Astrocyte (in vitro differentiated cells and primary cell): Measurements from ENCODE around the gene PLEKHS1. TPM values are rescaled to one million over a fixed set of nuclear protein-coding genes. Genes with fewer than 3 reads are reported as not detected.

ENCODE experiments used
- DNase-seq: peaks from one replicate; pipeline ENCODE4 v3.0.0-alpha.2; 2010; ENCODE audit warnings: low read depth
- FAIRE-seq: peaks from 2 replicates; lab custom pipeline; 2011; peaks lifted over from hg19 to GRCh38; lab: Jason Lieb, UNC
- H2AFZ ChIP-seq: 2 replicates; pipeline ENCODE4 v1.6.0; 2012; ENCODE audit warnings: low read depth, low read length, inconsistent platforms
- H3K27ac ChIP-seq: 2 replicates; pipeline ENCODE4 v1.5.1; 2011; ENCODE audit warnings: low read depth, low read length, inconsistent platforms
- H3K27me3 ChIP-seq: 2 replicates; pipeline ENCODE4 v1.6.0; 2011; ENCODE audit warnings: low read length, inconsistent platforms; ENCODE audit not compliant: insufficient read depth
- H3K36me3 ChIP-seq: 2 replicates; pipeline ENCODE4 v1.5.1; 2011; ENCODE audit warnings: low read length, inconsistent platforms; ENCODE audit not compliant: insufficient read depth
- H3K4me1 ChIP-seq: 2 replicates; pipeline ENCODE4 v1.5.1; 2011; ENCODE audit warnings: low read length, inconsistent platforms; ENCODE audit not compliant: insufficient read depth
- H3K4me2 ChIP-seq: 2 replicates; pipeline ENCODE4 v1.6.0; 2012; ENCODE audit warnings: low read length, inconsistent platforms
- H3K4me3 ChIP-seq: 2 replicates; pipeline ENCODE4 v1.5.1; 2011; ENCODE audit warnings: low read depth, mild to moderate bottlenecking, low read length, inconsistent platforms; ENCODE audit not compliant: insufficient read depth
- H3K79me2 ChIP-seq: 2 replicates; pipeline ENCODE4 v1.6.0; 2012; ENCODE audit warnings: mild to moderate bottlenecking, low read length, inconsistent platforms; ENCODE audit not compliant: insufficient read depth
- H3K9ac ChIP-seq: 2 replicates; pipeline ENCODE4 v1.6.0; 2012; ENCODE audit warnings: mild to moderate bottlenecking, low read length, inconsistent platforms
- H3K9me3 ChIP-seq: 2 replicates; pipeline ENCODE4 v1.5.1; 2012; ENCODE audit warnings: low read depth, mild to moderate bottlenecking, low read length, inconsistent platforms; ENCODE audit not compliant: insufficient read depth
- H4K20me1 ChIP-seq: 2 replicates; pipeline ENCODE4 v1.6.0; 2012; ENCODE audit warnings: low read length, inconsistent platforms; ENCODE audit not compliant: insufficient read depth
- H3K27ac Mint-ChIP-seq: one replicate; pipeline ENCODE4 v1.8.0; 2021; ENCODE audit warnings: mild to moderate bottlenecking, mixed read lengths; ENCODE audit not compliant: unreplicated experiment
- H3K27me3 Mint-ChIP-seq: one replicate; pipeline ENCODE4 v1.8.0; 2021; ENCODE audit warnings: low read depth, mixed read lengths; ENCODE audit not compliant: unreplicated experiment
- H3K36me3 Mint-ChIP-seq: one replicate; pipeline ENCODE4 v1.8.0; 2021; ENCODE audit warnings: low read depth, mixed read lengths; ENCODE audit not compliant: unreplicated experiment
- H3K4me1 Mint-ChIP-seq: one replicate; pipeline ENCODE4 v1.8.0; 2021; ENCODE audit warnings: low read depth, mixed read lengths; ENCODE audit not compliant: unreplicated experiment
- H3K4me3 Mint-ChIP-seq: one replicate; pipeline ENCODE4 v1.8.0; 2021; ENCODE audit warnings: mild to moderate bottlenecking, moderate library complexity, mixed read lengths; ENCODE audit not compliant: unreplicated experiment
- H3K9me3 Mint-ChIP-seq: one replicate; pipeline ENCODE4 v1.8.0; 2021; ENCODE audit warnings: mild to moderate bottlenecking, mixed read lengths; ENCODE audit not compliant: unreplicated experiment
- EZH2 ChIP-seq: IDR thresholded peaks from 2 replicates; pipeline ENCODE4 v1.6.1; 2012; ENCODE audit warnings: mild to moderate bottlenecking, low read length, inconsistent platforms; ENCODE audit not compliant: insufficient read depth
- total RNA-seq: library from RNA; stranded (reverse); gene quantifications from 2 replicates; pipeline ENCODE4 v1.2.1, GENCODE V29; 2021
- TF ChIP-seq, protein P1 (sequence below): IDR thresholded peaks from 2 replicates; pipeline ENCODE4 v1.5.1; 2011; ENCODE audit warnings: low read depth, mild to moderate bottlenecking, inconsistent platforms, low read length, moderate library complexity; ENCODE audit not compliant: insufficient read depth

The PLEKHS1 gene
- total RNA-seq, 1 donor from 2014 or later: not detected

DNA sequence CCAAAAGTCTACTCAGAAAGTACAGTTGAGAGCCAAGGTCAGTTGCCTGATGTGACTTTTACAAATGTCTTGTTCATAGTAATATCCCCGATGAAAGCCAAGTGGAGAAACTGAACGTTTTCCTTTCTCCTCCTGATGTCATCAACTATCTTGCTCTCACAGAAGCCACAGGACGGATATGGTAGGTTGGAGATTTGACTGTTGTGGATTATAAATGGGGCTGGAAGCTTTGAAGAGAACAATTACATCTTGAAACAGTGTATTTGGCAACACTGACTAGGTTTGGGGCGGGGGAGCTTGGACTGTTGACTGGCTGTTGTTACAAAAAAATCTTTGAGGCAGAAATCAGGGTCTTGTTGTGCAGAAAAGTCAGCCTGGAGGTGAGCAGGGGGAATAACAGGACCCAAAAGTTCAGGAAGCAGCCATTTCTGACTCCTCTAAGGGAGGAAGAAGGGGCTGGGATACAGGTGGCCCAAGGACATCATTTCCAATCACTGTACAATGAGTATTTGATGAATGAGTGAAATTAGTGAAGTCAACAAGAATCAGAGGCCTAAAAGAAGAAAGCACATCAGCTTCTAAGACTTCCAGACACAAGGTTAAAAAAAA, 24.3 kb downstream of the PLEKHS1 start:
- Mint-ChIP-seq H3K27ac (no peak overlapping the region), H3K4me1 (peaks cover 6% of the 10 kb centered on the region), H3K27me3 (peaks cover 23% of the 10 kb centered on the region), H3K4me3 (no peak overlapping the region), H3K36me3 (no peaks in the 10 kb centered on the region), H3K9me3 (peaks cover 2% of the 10 kb centered on the region)
- no peaks in the 10 kb centered on the region for H4K20me1 ChIP-seq
- no peak overlapping the region for H3K4me2 ChIP-seq
- FAIRE-seq (no peak), DNase-seq (no peak)
- peaks cover 6% of the 10 kb centered on the region for H3K27me3 ChIP-seq
- no peaks in the 10 kb centered on the region for H3K4me1 ChIP-seq
- H3K27ac ChIP-seq: no peak overlapping the region
- no peaks in the 10 kb centered on the region for H3K9me3 ChIP-seq
- H3K36me3 ChIP-seq: no peaks in the 10 kb centered on the region
- TF ChIP-seq EZH2: no peak
- TF ChIP-seq, protein P1, sequence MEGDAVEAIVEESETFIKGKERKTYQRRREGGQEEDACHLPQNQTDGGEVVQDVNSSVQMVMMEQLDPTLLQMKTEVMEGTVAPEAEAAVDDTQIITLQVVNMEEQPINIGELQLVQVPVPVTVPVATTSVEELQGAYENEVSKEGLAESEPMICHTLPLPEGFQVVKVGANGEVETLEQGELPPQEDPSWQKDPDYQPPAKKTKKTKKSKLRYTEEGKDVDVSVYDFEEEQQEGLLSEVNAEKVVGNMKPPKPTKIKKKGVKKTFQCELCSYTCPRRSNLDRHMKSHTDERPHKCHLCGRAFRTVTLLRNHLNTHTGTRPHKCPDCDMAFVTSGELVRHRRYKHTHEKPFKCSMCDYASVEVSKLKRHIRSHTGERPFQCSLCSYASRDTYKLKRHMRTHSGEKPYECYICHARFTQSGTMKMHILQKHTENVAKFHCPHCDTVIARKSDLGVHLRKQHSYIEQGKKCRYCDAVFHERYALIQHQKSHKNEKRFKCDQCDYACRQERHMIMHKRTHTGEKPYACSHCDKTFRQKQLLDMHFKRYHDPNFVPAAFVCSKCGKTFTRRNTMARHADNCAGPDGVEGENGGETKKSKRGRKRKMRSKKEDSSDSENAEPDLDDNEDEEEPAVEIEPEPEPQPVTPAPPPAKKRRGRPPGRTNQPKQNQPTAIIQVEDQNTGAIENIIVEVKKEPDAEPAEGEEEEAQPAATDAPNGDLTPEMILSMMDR: no peak
- H3K4me3 ChIP-seq: no peak overlapping the region
- H2AFZ ChIP-seq: no peak overlapping the region
- no peaks in the 10 kb centered on the region for H3K79me2 ChIP-seq
- H3K9ac ChIP-seq: no peak overlapping the region

DNA sequence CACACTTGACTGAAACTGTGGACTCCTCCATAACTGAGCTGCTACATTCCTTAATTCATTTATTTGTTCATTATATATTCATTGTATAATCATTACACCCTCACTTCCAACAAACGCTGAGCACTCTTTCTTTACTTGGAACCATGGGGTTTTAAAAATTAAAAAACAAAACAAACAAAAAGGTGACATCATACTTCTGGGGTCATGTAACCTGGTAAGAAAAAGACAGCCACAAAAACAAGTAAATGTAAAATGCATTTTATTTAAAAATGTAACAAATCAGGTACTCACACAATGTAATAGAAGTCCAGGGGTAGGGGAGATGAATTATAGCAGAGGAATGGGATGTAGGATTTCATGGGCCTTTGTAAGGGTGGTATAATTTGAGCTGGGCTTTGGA, 25.1 kb downstream of the PLEKHS1 start:
- H3K27me3 ChIP-seq: peaks cover 8% of the 10 kb centered on the region
- Mint-ChIP-seq H3K4me3 (no peak overlapping the region), H3K27ac (no peak overlapping the region), H3K4me1 (peaks cover 6% of the 10 kb centered on the region), H3K9me3 (peaks cover 2% of the 10 kb centered on the region), H3K36me3 (no peaks in the 10 kb centered on the region), H3K27me3 (peaks cover 21% of the 10 kb centered on the region)
- no peak overlapping the region for H3K4me3 ChIP-seq
- no peak overlapping the region for H3K9ac ChIP-seq
- no peaks in the 10 kb centered on the region for H4K20me1 ChIP-seq
- no peaks in the 10 kb centered on the region for H3K36me3 ChIP-seq
- DNase-seq (no peak), FAIRE-seq (no peak)
- H3K9me3 ChIP-seq: no peaks in the 10 kb centered on the region
- no peaks in the 10 kb centered on the region for H3K79me2 ChIP-seq
- H3K4me1 ChIP-seq: no peaks in the 10 kb centered on the region
- H3K4me2 ChIP-seq: no peak overlapping the region
- TF ChIP-seq EZH2: no peak
- TF ChIP-seq, protein P1: no peak
- no peak overlapping the region for H2AFZ ChIP-seq
- no peak overlapping the region for H3K27ac ChIP-seq

DNA sequence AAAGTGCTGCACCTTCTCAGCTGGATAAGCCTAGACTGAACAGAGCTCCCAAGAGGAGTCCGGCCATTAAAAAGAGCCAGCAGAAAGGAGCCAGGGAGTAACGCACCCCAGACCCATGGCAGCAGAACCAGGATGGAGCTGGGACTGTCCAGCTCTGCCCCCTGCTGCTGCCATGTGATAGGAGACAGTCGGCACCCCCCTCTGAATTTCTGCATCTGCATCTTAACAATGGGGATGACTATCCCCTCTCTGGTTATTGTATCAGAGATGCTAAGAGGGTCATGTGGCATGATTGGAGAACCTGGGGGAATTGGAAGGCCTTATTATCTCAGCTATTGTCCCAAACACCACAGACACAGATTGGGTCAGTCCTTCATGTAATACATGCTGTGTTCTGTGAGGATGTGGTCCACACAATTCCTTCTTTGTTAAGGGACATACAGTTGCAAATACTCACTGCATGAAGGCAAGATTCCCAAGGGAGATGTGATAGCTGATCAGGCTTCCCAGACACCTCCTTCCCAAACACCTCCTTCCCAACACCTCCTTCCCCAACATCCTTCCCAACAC, 29.3 kb downstream of the PLEKHS1 start:
- DNase-seq (no peak), FAIRE-seq (no peak)
- Histone ChIP-seq H3K9me3 (no peaks in the 10 kb centered on the region), H3K79me2 (no peaks in the 10 kb centered on the region), H4K20me1 (no peaks in the 10 kb centered on the region), H3K27me3 (peaks cover 8% of the 10 kb centered on the region), H2AFZ (no peak overlapping the region), H3K4me2 (no peak overlapping the region), H3K36me3 (no peaks in the 10 kb centered on the region), H3K9ac (no peak overlapping the region), H3K4me1 (no peaks in the 10 kb centered on the region), H3K4me3 (no peak overlapping the region), H3K27ac (no peak overlapping the region)
- Mint-ChIP-seq H3K4me3 (no peak overlapping the region), H3K36me3 (no peaks in the 10 kb centered on the region), H3K4me1 (peaks cover 6% of the 10 kb centered on the region), H3K9me3 (peaks cover 2% of the 10 kb centered on the region), H3K27ac (no peak overlapping the region), H3K27me3 (peaks cover 28% of the 10 kb centered on the region)
- TF ChIP-seq, protein P1: no peak
